Activated CD4-positive, alpha-beta T cell treated with anti-CD3 and anti-CD28 coated beads, Interleukin-2, amount 50 U/mL, for 4 hours (primary cell): ENCODE data around the gene RIC1.
"Not testable (repeated sequence)": the region's sequence is repeated elsewhere in the genome, so short reads cannot be mapped to it uniquely, and the experiment has no call there.

Source experiments
- DNase-seq, 2 experiments: peaks; one replicate each; pipeline ENCODE4 v3.0.0-alpha.2; 2020

The RIC1 gene

DNA sequence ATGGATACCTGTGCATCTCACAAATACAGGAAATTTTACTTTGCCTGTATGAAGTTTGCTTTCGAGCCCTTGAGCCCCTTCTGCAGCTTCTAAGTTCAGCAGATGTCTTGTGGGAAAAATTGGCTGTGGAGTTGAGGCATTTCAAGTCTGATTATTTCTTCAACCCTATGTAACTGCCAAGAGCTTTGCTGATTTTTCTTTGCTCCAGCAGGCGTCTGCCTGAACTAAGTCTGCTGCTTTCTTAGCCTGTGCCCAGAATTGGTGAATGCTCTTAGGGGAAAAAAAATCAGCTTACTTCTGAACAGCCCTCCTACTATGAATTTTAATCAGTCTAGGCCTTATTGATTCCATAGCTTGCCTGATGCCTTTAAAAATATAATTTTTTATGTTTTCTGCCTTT is 41.2 kb downstream of the RIC1 start:
- no peak for DNase-seq

DNA sequence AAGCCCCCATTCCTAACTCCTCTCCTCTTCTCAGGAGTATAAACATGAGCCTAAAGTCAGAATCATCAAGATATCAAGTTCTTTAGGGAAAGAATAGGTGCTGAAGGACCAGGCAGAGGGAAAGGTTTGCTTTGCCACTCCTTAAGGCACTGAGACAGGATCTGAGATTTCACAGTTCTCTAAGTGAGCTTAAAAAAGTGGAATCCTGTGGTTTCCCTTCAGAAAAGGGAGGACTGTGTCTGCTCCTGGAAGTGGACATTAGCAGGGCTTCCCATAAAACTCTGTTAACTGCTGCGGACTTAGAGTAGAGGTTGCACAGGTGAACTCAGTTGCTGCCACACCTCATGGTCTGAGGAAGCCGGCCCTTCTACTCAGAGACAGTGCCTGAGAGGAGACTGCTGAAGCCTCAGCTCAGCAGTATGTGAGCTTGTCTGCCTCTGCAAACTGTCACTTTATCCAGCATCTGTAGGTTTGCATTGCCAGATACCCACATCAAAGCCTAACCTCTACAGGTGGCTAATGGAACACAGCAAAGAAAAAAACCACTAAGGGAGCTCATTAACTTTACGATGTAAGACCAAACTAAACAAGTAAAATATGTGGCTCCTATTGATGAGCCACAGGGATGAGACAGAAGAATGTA is 42.9 kb downstream of the RIC1 start:
- no peak for DNase-seq

DNA sequence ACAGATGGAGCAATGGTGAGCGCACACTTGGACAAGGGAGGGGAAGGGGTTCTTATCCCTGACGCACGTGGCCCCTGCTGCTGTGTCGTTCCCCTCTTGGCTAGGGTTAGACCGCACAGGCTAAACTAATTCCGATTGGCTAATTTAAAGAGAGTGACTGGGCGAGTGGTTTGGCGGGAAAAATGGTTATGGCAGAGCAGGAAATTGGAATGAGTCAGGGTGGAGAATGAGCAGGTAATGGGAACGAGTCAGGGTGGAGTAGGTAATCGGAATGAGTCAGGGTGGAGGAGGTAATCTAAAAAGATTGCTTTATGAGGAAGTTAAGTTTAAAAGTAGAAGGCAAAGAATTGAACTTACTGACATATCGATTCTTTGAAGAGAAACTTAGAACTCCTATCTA is 46.1 kb downstream of the RIC1 start:
- not testable (repeated sequence) for DNase-seq

DNA sequence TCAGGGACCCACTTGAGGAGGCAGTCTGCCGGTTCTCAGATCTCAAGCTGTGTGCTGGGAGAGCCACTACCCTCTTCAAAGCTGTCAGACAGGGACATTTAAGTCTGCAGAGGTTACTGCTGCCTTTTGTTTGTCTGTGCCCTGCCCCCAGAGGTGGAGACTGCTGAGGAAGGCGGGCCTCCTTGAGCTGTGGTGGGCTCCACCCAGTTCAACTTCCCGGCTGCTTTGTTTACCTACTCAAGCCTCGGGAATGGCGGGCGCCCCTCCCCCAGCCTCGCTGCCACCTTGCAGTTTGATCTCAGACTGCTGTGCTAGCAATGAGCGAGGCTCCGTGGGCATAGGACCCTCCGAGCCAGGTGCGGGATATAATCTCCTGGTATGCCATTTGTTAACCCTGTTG is 54.7 kb downstream of the RIC1 start:
- not testable (repeated sequence) for DNase-seq

DNA sequence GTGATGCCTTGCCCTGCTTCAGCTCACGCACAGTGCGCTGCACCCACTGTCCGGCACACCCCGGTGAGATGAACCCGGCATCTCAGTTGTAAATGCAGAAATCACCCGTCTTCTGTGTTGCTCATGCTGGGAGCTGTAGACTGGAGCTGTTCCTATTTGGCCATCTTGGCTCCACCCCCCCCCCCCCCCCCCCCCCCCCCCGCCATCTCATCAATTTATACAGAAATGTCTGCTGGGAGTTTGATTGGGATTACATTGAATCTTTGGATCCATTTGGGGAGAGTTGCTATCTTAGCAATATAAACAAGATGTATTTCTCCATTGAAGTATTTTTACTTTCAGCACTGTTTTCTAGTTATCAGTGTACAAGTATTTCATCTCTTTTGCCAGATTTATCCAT is 55.2 kb downstream of the RIC1 start:
- DNase-seq = no peak

DNA sequence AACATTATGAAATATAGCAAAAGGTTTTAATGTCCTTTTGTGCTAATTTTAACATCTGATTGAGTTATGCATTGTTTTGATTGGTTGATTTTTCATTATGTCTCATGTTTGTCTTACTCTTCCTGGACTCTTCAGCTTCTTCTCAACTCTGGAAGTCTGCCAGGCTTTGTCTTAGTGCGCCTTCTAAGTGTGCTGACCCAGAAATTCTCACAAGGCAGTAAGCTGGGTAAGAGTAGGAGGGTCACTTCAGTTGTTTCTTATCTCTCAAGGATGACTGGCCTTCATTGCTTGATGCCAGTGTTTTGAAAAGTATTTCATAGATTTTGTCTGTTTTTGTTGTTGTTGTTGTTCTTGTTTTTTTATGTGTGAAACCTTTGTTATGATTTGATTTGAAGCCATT is 59.2 kb downstream of the RIC1 start:
- no peak for DNase-seq

DNA sequence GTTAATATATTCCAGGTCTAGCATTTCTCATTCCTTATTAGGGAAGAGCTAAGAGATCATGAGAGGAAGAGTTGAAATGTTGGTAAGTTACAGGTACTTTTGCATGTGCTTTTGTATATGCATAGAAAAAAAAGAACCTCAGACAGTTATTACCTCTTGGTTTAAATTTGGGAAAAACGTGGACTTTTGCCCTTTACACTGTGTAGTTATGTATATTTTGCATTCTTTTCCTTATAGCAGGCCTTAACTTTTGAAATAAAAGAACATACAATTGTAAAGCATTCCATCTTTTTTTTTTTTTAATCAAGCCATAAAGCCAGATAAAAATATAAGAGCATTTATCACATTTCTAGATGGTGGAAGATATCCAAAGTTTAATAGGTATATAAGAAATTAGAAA is 61.4 kb downstream of the RIC1 start:
- no peak for DNase-seq

DNA sequence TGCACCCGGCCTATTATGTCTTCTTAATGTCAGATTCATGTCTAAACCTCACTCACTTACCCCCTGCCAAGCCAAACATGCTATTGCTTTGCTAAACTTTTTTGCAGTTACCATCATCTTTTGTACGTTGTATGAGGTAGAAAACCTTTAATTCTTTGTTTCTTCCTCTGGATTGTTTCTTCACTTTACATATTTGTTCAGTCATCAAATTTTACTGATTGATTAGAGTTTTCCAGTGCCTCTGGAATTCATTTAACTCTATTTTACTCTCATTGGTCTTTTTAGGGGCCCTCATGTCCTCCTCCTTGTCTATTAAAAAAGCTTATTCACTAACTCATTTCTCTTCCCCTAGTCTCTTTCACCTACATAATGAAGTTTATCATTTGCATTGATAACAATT is 67.0 kb downstream of the RIC1 start:
- DNase-seq = no peak

DNA sequence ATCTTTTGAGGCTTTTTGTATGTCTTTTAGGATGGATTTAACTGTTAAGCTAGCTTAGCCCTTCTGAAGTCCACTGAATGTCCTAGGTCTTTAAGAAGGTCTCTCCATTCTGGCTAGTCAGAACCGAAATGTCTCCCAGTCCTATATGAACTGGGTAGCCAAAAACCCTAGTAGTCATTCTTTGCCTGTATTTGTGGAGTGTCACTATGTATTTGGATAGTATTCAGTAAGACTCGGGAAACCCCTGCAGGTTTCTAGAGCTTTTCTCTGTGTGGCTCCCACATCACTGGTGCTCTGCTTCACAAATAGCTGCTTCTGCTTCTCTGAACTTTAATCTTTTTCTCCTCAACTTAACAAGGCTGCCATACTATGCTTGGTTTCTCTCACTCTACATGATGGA is 68.0 kb downstream of the RIC1 start:
- no peak for DNase-seq

DNA sequence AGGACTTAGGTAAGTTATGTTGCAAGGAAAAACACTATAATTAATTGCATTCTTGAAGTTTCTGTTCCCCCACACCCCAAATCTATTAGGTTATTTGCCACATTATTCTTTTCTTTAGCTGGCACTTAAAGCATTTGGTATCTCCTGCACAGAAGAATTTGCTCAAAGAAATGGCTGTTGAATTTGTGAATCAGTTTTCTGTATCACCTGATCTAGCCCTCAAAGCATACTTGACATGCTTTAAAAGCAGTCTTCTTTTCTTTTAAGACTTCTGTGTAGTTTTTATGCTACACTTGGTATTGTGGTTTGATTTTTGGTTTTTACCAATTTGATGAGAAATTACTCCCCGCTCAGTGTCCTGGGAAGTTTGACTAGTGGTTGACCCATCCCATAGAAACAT is 69.1 kb downstream of the RIC1 start:
- no peak for DNase-seq

DNA sequence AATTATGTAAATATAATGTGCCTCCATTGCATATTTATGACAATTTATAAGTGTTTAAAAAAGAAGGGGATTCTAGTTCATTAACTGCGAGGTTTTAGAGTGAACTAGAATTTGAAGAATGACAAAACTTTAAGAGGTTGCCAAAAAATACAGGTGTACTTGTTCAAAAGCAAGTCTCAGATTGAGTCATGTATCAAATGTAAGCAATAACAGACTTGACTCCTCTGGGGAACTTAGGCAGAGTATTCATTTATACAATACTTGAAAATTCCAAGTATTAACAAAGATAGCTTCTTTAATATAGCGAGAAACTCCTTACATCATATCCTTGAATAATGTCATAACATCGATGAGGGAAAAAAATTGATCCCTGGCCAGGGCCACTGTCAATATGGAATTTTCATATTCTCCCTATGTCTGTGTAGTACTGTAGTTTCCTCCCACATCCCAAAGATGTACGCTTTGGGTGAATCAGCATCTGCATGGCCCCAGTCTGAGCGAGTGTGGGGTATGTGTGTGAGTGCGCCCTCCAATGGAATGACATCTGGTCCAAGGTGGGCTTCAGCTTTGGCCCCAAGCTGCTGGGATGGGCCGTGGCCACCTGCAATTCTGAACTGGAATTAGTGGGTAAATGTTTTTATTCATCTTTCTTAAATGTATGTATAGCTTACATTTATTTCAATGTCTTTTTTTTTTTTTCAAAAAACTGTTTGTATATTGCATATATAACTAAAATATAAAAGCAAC is 70.1 kb downstream of the RIC1 start:
- no peak for DNase-seq

DNA sequence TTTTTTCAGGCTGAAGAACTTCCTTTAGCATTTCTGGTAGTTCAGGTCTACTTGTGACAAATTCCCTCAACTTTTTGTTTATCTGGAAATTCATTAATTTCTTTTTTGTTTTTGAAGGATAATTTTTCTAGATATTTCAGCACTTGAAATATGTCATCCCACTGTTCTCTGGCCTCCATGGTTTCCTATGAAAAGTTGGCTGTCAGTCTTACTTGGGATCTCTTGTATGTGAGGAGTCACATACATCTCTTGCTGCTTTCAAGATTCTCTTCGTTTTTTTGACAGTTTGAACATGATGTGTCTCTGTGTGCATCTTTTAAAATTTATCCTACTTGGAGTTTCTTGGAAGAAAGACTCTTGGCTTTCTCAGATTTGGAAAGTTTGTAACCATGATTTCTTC is 79.5 kb downstream of the RIC1 start:
- DNase-seq = no peak

DNA sequence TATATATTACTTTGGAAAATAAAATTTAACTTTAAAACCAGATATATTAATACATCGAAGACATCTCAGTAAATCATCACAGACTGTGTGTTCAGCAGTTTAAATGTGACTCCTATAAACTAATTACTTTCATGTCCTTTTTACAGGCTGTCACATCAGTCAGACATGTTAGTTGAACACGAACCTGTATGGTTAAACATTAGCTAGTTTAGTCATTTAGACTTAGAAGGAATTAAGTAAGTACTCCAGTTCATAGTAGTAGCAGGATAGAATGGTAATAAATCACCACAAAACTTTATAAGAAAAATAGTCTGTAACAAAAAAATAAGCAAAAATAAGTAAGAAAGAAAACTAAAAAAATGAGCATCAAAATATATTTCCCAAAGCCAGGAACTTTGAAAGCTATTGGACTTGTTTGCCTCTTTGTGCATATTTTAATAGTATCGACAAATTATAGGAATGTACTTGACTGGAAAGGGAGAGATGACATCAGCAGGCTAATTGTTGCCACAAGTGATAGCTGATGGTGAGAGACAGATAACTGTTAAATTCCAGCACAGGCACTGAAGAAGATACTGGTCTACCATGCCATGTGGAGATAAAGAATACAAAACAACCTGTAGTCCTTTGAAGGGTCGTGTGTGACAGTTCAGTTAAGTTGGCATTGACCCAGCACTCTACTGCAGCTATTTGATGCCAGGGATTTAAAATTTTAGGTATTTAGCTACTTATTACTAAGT is 83.9 kb downstream of the RIC1 start:
- DNase-seq = no peak

DNA sequence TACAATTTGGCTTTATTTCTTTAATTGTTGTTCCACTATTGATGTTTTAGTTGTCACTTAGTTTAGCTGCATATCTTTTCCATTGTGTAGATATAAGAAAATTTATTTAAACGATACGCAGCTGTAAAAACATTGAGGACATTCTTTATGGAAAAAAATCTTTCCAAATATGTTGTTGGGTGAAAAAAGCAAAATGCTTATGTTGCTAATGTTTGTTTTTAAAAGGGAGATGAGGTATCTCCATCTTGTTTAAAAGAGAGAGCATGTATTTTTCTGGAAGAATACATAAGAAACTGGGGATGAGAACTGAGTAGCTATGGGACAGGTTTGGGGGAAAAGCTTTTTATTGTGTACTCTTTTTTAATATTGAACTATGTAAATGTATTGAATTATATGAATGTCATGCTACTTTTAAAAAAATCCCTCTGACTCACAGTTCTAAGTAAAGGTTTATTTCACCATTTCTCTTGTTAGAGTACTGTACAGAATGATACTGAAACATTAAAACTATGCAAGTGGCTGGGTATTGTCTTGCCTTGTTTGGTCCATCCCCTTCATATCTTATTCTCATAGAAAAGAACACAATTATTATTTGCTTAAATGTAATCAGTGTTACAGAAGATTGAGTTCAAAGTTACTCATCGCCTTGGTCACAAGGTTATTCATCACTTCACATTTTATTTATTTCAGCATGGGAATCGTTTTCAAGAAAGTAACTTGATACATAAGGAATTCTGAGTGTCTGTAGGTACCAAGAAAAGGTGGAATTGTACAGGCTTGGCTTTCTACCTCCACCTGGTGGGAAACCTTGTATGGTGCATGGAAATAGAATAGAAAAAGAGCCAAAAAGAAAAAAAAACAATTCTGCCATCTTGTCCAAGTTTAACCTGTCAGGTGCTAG is 85.8 kb downstream of the RIC1 start:
- DNase-seq = no peak

DNA sequence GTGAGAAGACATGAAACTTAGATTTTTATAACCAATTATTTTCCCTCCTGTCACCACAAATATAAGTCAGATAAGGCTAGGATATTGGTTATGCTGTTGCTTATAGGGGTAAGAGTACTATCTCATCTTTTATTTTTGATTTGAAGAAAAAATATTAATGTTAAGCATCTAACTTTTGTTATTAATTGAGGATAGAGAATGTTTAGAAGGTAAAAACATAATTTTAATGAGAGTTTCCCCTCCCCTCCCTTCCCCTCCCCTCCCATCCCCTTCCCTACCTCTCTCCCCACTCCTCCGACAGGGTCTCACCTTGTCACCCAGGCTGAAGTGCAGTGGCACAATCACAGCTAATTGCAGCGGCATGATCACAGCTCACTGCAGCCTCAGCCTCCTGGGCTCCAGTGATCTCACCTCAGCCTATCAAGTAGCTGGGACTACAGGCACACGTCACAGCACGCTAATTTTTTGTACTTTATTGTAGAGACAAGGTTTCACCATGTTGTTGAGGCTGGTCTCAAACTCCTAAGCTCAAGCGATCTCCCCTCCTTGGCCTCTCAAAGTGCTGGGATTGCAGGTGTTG is 86.7 kb downstream of the RIC1 start:
- no peak for DNase-seq

DNA sequence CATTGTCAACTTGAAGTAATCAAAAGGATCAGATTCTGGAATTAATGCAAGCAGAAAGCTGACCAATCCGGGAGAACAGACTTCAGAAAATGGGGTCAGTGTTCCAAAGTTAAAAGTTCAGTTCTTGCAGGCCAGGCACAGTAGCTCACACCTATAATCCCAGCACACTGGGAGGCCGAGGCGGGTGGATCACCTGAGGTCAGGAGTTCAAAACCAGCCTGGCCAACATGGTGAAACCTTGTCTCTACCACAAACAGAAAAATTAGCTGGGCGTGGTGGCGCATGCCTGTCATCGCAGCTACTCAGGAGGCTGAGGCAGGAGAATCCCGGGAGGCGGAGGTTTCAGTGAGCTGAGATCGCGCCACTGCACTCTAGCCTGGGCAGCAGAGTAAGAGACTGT is 88.5 kb downstream of the RIC1 start:
- DNase-seq = not testable (repeated sequence)

DNA sequence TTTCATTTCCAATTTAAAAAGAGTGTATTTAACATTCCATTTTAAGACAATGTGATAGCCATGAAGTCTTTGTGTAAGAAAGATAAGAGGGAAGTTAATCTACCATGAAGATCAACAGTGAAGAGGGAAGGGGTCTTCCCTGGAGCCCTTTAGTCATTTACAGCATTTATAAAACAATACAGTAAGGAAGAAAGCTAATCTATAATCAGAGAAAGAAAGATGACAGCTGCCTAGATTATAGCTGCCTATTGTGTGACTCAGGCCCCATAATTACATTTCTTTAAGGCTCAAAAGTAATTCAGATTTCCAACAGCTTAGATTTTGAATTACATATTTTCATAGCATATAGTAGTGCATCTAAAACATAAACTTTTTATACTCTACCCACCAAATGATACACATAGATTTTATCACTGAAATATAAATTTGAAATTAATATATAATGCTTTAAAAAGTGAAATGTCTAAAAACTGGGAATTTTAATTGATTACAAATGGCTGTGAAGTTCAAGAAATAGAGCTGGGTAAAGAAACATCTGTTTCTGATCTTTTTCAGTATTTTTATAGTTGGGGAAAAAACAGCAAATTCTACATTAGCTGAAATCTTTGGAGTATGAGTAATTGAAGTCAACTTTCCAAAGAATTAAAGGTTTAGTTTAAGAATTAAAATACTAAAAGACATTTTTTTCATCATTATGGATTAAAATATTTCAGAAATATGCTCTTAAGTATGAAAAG is 89.6 kb downstream of the RIC1 start:
- no peak for DNase-seq

DNA sequence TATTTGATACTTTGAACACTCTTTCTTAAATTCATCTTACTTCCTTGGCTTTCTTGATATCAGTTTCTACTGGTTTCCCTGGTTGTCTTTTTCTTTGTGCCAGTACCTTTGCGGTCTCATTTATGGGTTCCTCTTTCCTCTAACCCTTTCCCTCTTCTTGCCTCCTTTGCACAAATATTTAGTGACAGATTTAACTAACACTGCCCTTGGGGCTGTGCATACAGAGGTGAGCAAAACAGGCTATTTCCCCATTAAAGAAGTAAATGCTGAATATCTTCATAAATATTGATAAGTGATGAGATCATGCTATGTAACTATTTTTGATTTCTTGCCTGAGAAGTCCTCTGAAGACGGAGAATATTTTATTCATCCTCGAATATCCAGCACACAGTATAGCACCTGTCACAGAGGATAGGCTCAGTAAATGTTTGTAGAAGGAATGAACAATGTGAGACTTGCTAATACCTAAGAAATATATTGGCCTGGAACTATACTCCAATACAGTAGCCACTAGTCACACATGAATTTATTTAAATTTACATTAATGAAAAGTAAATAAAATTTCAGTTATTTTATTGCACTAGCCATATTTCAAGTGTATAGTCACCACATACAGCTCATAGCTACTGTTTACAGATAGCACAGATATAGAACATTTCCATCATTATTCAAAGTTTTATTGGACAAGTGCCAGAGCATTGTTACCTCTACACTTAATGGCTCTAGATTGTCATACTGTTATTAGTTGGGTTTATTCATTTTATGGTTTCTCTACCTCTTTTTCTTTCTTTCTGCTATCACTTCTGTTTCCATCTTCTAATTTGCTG is 90.4 kb downstream of the RIC1 start:
- DNase-seq = no peak

DNA sequence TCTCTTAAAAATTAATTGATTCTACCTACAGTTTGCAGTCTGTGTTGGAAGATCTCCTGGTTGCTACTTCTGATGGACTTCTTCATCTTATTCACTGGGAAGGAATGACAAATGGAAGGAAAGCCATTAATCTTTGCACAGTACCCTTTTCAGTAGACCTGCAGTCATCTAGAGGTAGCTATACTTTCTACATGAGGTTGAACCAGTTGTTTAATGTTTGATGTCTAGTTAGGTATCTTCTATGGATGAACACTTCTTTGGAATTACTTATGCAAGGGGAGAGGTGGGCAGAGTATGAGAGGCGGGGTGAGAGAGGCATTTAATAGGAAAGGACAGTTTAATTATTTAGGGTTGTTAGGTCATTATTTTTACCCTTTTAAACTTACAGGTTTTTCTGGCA is 91.2 kb downstream of the RIC1 start:
- DNase-seq = no peak

DNA sequence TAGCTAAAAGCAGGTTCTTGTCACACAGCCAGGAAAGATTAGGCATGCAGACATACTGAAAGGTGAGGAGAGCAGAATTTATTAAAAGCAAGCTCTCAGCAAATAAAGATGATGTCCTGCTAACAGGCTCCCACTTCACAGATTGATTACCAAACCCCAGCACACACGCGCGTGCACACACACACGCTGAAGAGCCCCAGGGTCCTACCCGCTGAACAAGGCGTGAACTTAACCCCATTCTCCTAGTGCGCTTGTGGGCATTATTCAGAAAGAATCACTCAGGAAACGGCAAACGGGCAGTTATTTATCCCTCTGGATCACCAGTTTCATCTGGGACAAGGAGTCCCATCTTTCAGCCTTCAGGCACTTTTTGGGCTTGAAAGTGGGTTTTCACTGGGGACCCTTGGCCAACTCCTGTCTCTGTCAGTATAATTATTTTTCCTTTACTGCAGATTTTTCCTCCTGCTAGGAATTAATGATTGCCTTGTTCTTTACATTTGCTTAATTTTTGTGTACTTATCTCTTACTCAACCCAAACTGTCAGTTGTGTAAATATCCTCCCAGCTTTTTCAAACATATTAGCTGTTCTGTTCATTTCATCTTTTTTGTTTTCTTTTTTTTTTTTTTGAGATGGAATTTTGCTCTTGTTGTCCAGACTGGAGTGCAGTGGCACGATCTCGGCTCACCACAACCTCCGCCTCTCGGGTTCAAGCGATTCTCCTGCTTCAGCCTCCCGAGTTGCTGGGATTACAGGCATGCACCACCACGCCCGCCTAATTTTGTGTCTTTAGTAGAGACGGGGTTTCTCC is 92.6 kb downstream of the RIC1 start:
- no peak for DNase-seq
